Measurements from ENCODE around the gene ZBTB17. TPM values are rescaled to one million over a fixed set of nuclear protein-coding genes. Genes with fewer than 3 reads are reported as not detected.

Gene ZBTB17
- total and polyA plus RNA-seq, 2 donors, result 30.7 to 81.3 TPM

GRCh38 chr1:15943992-15944307 is 32.0 kb downstream of the ZBTB17 start:
- no peaks in the 10 kb centered on the region for H3K27me3 ChIP-seq (ENCODE audit: control insufficient read depth in 2 of 2, insufficient read depth in 1 of 2, low read length in 1 of 2)
- WGBS, result 97% methylated on average over 22 of the region's 22 CpGs
- peaks cover 94 to 97% of the 10 kb centered on the region in 2 donors for H3K36me3 ChIP-seq (ENCODE audit: control insufficient read depth in 2 of 2, insufficient read depth in 2 of 2, low read length in 1 of 2)
- H3K4me3 ChIP-seq (ENCODE audit: low read length in 2 of 2), result no peak overlapping the region
- peaks cover 0 to 4% of the 10 kb centered on the region in 2 donors for H3K4me1 ChIP-seq (ENCODE audit: control insufficient read depth in 2 of 2, insufficient read depth in 2 of 2, low read length in 2 of 2)
- no peak for DNase-seq (ENCODE audit: low read depth in 6 of 9, low spot score in 9 of 9)
- no peaks in the 10 kb centered on the region for H3K9me3 ChIP-seq (ENCODE audit: control insufficient read depth in 2 of 2, insufficient read depth in 1 of 2, low read length in 1 of 2)
- no peak overlapping the region for H3K27ac ChIP-seq (ENCODE audit: low read depth in 1 of 2, low read length in 1 of 2)

GRCh38 chr1:15943328-15943991 is 32.4 kb downstream of the ZBTB17 start:
- no peak for DNase-seq (ENCODE audit: low read depth in 6 of 9, low spot score in 9 of 9)
- 98% methylated on average over 33 of the region's 33 CpGs for WGBS
- Histone ChIP-seq H3K4me3 (ENCODE audit: low read length in 2 of 2) (no peak overlapping the region), H3K36me3 (ENCODE audit: control insufficient read depth in 2 of 2, insufficient read depth in 2 of 2, low read length in 1 of 2) (peaks cover 97 to 98% of the 10 kb centered on the region in 2 donors), H3K9me3 (ENCODE audit: control insufficient read depth in 2 of 2, insufficient read depth in 1 of 2, low read length in 1 of 2) (no peaks in the 10 kb centered on the region), H3K27ac (ENCODE audit: low read depth in 1 of 2, low read length in 1 of 2) (no peak overlapping the region), H3K4me1 (ENCODE audit: control insufficient read depth in 2 of 2, insufficient read depth in 2 of 2, low read length in 2 of 2) (peaks cover 0 to under 1% of the 10 kb centered on the region in 2 donors), H3K27me3 (ENCODE audit: control insufficient read depth in 2 of 2, insufficient read depth in 1 of 2, low read length in 1 of 2) (no peaks in the 10 kb centered on the region)

- H3K27ac ChIP-seq (ENCODE audit: low read depth in 1 of 2, low read length in 1 of 2), result no peak overlapping the region
- peaks cover 96 to 97% of the 10 kb centered on the region in 2 donors for H3K36me3 ChIP-seq (ENCODE audit: control insufficient read depth in 2 of 2, insufficient read depth in 2 of 2, low read length in 1 of 2)
- 95% methylated on average over 18 of the region's 18 CpGs for WGBS
- no peaks in the 10 kb centered on the region for H3K9me3 ChIP-seq (ENCODE audit: control insufficient read depth in 2 of 2, insufficient read depth in 1 of 2, low read length in 1 of 2)
- no peaks in the 10 kb centered on the region for H3K27me3 ChIP-seq (ENCODE audit: control insufficient read depth in 2 of 2, insufficient read depth in 1 of 2, low read length in 1 of 2)
- H3K4me3 ChIP-seq (ENCODE audit: low read length in 2 of 2), result no peak overlapping the region
- DNase-seq (ENCODE audit: low read depth in 6 of 9, low spot score in 9 of 9), result no peak
- H3K4me1 ChIP-seq (ENCODE audit: control insufficient read depth in 2 of 2, insufficient read depth in 2 of 2, low read length in 2 of 2), result no peaks in the 10 kb centered on the region
Measured at GRCh38 chr1:15942661-15943327, 33.1 kb downstream of the ZBTB17 start.

- H3K27me3 ChIP-seq (ENCODE audit: control insufficient read depth in 2 of 2, insufficient read depth in 1 of 2, low read length in 1 of 2), result no peaks in the 10 kb centered on the region
- no peak for DNase-seq (ENCODE audit: low read depth in 6 of 9, low spot score in 9 of 9)
- 96% methylated on average over 32 of the region's 32 CpGs for WGBS
- H3K4me1 ChIP-seq (ENCODE audit: control insufficient read depth in 2 of 2, insufficient read depth in 2 of 2, low read length in 2 of 2), result no peaks in the 10 kb centered on the region
- no peak overlapping the region for H3K27ac ChIP-seq (ENCODE audit: low read depth in 1 of 2, low read length in 1 of 2)
- H3K36me3 ChIP-seq (ENCODE audit: control insufficient read depth in 2 of 2, insufficient read depth in 2 of 2, low read length in 1 of 2), result peaks cover 96 to 97% of the 10 kb centered on the region in 2 donors
- H3K9me3 ChIP-seq (ENCODE audit: control insufficient read depth in 2 of 2, insufficient read depth in 1 of 2, low read length in 1 of 2), result no peaks in the 10 kb centered on the region
- H3K4me3 ChIP-seq (ENCODE audit: low read length in 2 of 2), result no peak overlapping the region
Measured at GRCh38 chr1:15941899-15942660, 33.8 kb downstream of the ZBTB17 start.

GRCh38 chr1:15941044-15941840 is 34.7 kb downstream of the ZBTB17 start:
- no peak for DNase-seq (ENCODE audit: low read depth in 6 of 9, low spot score in 9 of 9)
- Histone ChIP-seq H3K4me1 (ENCODE audit: control insufficient read depth in 2 of 2, insufficient read depth in 2 of 2, low read length in 2 of 2) (no peaks in the 10 kb centered on the region), H3K4me3 (ENCODE audit: low read length in 2 of 2) (no peak overlapping the region), H3K27me3 (ENCODE audit: control insufficient read depth in 2 of 2, insufficient read depth in 1 of 2, low read length in 1 of 2) (no peaks in the 10 kb centered on the region), H3K36me3 (ENCODE audit: control insufficient read depth in 2 of 2, insufficient read depth in 2 of 2, low read length in 1 of 2) (peaks cover 93 to 97% of the 10 kb centered on the region in 2 donors), H3K27ac (ENCODE audit: low read depth in 1 of 2, low read length in 1 of 2) (no peak overlapping the region), H3K9me3 (ENCODE audit: control insufficient read depth in 2 of 2, insufficient read depth in 1 of 2, low read length in 1 of 2) (no peaks in the 10 kb centered on the region)
- WGBS, result 98% methylated on average over 13 of the region's 13 CpGs

- DNase-seq (ENCODE audit: low read depth in 6 of 9, low spot score in 9 of 9), result no peak
Measured at GRCh38 chr1:15940110-15941043, 35.5 kb downstream of the ZBTB17 start.

GRCh38 chr1:15939181-15940109 is 36.5 kb downstream of the ZBTB17 start:
- Histone ChIP-seq H3K9me3 (ENCODE audit: control insufficient read depth in 2 of 2, insufficient read depth in 1 of 2, low read length in 1 of 2) (no peaks in the 10 kb centered on the region), H3K27me3 (ENCODE audit: control insufficient read depth in 2 of 2, insufficient read depth in 1 of 2, low read length in 1 of 2) (no peaks in the 10 kb centered on the region), H3K27ac (ENCODE audit: low read depth in 1 of 2, low read length in 1 of 2) (no peak overlapping the region), H3K36me3 (ENCODE audit: control insufficient read depth in 2 of 2, insufficient read depth in 2 of 2, low read length in 1 of 2) (peaks cover 93 to 95% of the 10 kb centered on the region in 2 donors), H3K4me1 (ENCODE audit: control insufficient read depth in 2 of 2, insufficient read depth in 2 of 2, low read length in 2 of 2) (no peaks in the 10 kb centered on the region), H3K4me3 (ENCODE audit: low read length in 2 of 2) (no peak overlapping the region)
- WGBS, result 94% methylated on average over 17 of the region's 17 CpGs
- no peak for DNase-seq (ENCODE audit: low read depth in 6 of 9, low spot score in 9 of 9)

More at GRCh38 chr1:15940110-15941043, 35.5 kb downstream of the ZBTB17 start:
- H3K9me3 ChIP-seq (ENCODE audit: control insufficient read depth in 2 of 2, insufficient read depth in 1 of 2, low read length in 1 of 2), result no peaks in the 10 kb centered on the region
- peaks cover 93 to 95% of the 10 kb centered on the region in 2 donors for H3K36me3 ChIP-seq (ENCODE audit: control insufficient read depth in 2 of 2, insufficient read depth in 2 of 2, low read length in 1 of 2)
- WGBS, result 93% methylated on average over 13 of the region's 13 CpGs
- H3K27ac ChIP-seq (ENCODE audit: low read depth in 1 of 2, low read length in 1 of 2), result no peak overlapping the region
- no peaks in the 10 kb centered on the region for H3K27me3 ChIP-seq (ENCODE audit: control insufficient read depth in 2 of 2, insufficient read depth in 1 of 2, low read length in 1 of 2)
- H3K4me3 ChIP-seq (ENCODE audit: low read length in 2 of 2), result no peak overlapping the region
- no peaks in the 10 kb centered on the region for H3K4me1 ChIP-seq (ENCODE audit: control insufficient read depth in 2 of 2, insufficient read depth in 2 of 2, low read length in 2 of 2)
